SK-N-SH (cell line): ENCODE results near the gene MSMP.

Source experiments
- CTCF ChIP-seq: fragments of 200-600 bp; sonication (generic); IDR thresholded peaks from 2 replicates; pipeline ENCODE4 v1.6.1; 2017; ENCODE audit warnings: antibody characterized with exemption, mild to moderate bottlenecking, moderate library complexity
- EP300 ChIP-seq, 2 experiments: IDR thresholded peaks; 2 replicates each; pipeline versions ENCODE4 v1.4.0 to v1.6.1; 2012; ENCODE audit warnings: borderline replicate concordance in 1 of 2, low read depth in 1 of 2, low read length in 1 of 2
- GATA2 ChIP-seq: sonication (generic); formaldehyde crosslinking; IDR thresholded peaks from 2 replicates; pipeline ENCODE4 v1.5.0; 2020; ENCODE audit warnings: mild to moderate bottlenecking, missing genetic modification reagents
- IRF3 ChIP-seq: fragments of 150-350 bp; IDR thresholded peaks from 2 replicates; pipeline ENCODE4 v1.6.1; 2016; ENCODE audit warnings: mild to moderate bottlenecking, low read depth, low read length
- MAX ChIP-seq: IDR thresholded peaks from 2 replicates; pipeline ENCODE4 v1.4.0; 2012; ENCODE audit warnings: low read depth
- MEF2A ChIP-seq: IDR thresholded peaks from 2 replicates; pipeline ENCODE4 v1.4.0; 2012; ENCODE audit warnings: low read depth, borderline replicate concordance
- PBX3 ChIP-seq: IDR thresholded peaks from 2 replicates; pipeline ENCODE4; 2012
- POLR2AphosphoS5 ChIP-seq: IDR thresholded peaks from 2 replicates; pipeline ENCODE4 v1.6.1; 2012; ENCODE audit warnings: low read depth, low read length
- RCOR1 ChIP-seq: fragments of 150-350 bp; IDR thresholded peaks from 2 replicates; pipeline ENCODE4 v1.6.1; 2017; ENCODE audit warnings: antibody characterized with exemption, low read length
- REST ChIP-seq: IDR thresholded peaks from 2 replicates; pipeline ENCODE4 v1.6.1; 2012; ENCODE audit warnings: mild to moderate bottlenecking, low read depth, low read length, moderate library complexity
- RFX5 ChIP-seq: IDR thresholded peaks from 2 replicates; pipeline ENCODE4 v1.6.1; 2012; ENCODE audit warnings: mild to moderate bottlenecking, improper control_type of control experiment, low read length
- TCF12 ChIP-seq: IDR thresholded peaks from 2 replicates; pipeline ENCODE4 v1.4.0; 2012
- USF1 ChIP-seq: IDR thresholded peaks from 2 replicates; pipeline ENCODE4 v1.4.0; 2012; ENCODE audit warnings: low read depth, borderline replicate concordance

- no peak for TF ChIP-seq CTCF
- no peak for TF ChIP-seq REST
- no peak for TF ChIP-seq EP300 (IDR thresholded peaks at IDR 0.05; ENCODE audit: borderline replicate concordance in 1 of 2, low read depth in 1 of 2, low read length in 1 of 2)
- no peak for TF ChIP-seq POLR2AphosphoS5
- TF ChIP-seq MAX, result no peak
- no peak for TF ChIP-seq RFX5
- TF ChIP-seq TCF12, result no peak
- no peak for TF ChIP-seq PBX3
- no peak for TF ChIP-seq MEF2A
- TF ChIP-seq IRF3, result no peak
- no peak for TF ChIP-seq USF1
- TF ChIP-seq GATA2, result no peak
- no peak for TF ChIP-seq RCOR1
Observed at GRCh38 chr9:35766997-35767396, 12.9 kb upstream of the MSMP start.
